IgD-negative memory B cell (primary cell): ENCODE measurements around the gene ALDH1A3. TPM values are rescaled to one million over a fixed set of nuclear protein-coding genes. Genes with fewer than 3 reads are reported as not detected.

Experiments
- H3K27ac Mint-ChIP-seq, 3 donors: one replicate each; pipeline ENCODE4 v1.8.0; 2020 to 2022; ENCODE audit warnings: mild to moderate bottlenecking in 3 of 3, mixed read lengths in 3 of 3, moderate library complexity in 1 of 3
- H3K27me3 Mint-ChIP-seq: one replicate; pipeline ENCODE4 v1.8.0; 2021; ENCODE audit warnings: mixed read lengths
- H3K36me3 Mint-ChIP-seq: one replicate; pipeline ENCODE4 v1.8.0; 2020; ENCODE audit warnings: mild to moderate bottlenecking, mixed read lengths
- H3K4me1 Mint-ChIP-seq, 3 donors: one replicate each; pipeline ENCODE4 v1.8.0; 2020 to 2022; ENCODE audit warnings: mixed read lengths in 3 of 3, mild to moderate bottlenecking in 1 of 3
- H3K4me3 Mint-ChIP-seq, 4 donors: one replicate each; pipeline ENCODE4 v1.8.0; 2020 to 2022; ENCODE audit warnings: mild to moderate bottlenecking in 4 of 4, mixed read lengths in 4 of 4, moderate library complexity in 3 of 4
- H3K9me3 Mint-ChIP-seq, 3 donors: one replicate each; pipeline ENCODE4 v1.8.0; 2020 to 2021; ENCODE audit warnings: mixed read lengths in 3 of 3, mild to moderate bottlenecking in 1 of 3
- polyA plus RNA-seq: library from polyadenylated mRNA; unstranded; fragments of 300-500 nt; fragmentation: Illumina TruSeq; gene quantifications from one replicate; pipeline ENCODE4 v1.2.3, GENCODE V29; 2021

ALDH1A3 gene
- polyA plus RNA-seq, 1 donor from 2014 or later: not detected

GRCh38 chr15:100900136-100900794 lies 20.6 kb downstream of the ALDH1A3 start:
- H3K9me3 Mint-ChIP-seq: peaks cover 0 to 6% (median 3%) of the 10 kb centered on the region in 3 donors
- H3K27me3 Mint-ChIP-seq: peaks cover 8% of the 10 kb centered on the region
- no peak overlapping the region for H3K4me3 Mint-ChIP-seq
- peaks cover 0 to 4% (median 0%) of the 10 kb centered on the region in 3 donors for H3K4me1 Mint-ChIP-seq
- peak overlapping the region in 1 of 3 donors; percentile 83 for H3K27ac Mint-ChIP-seq
- H3K36me3 Mint-ChIP-seq: no peaks in the 10 kb centered on the region

- Mint-ChIP-seq H3K36me3 (no peaks in the 10 kb centered on the region), H3K4me1 (peaks cover 0 to 4% (median 0%) of the 10 kb centered on the region in 3 donors), H3K27me3 (peaks cover 7% of the 10 kb centered on the region), H3K9me3 (peaks cover 0 to 5% (median 3%) of the 10 kb centered on the region in 3 donors), H3K27ac (peak overlapping the region in 2 of 3 donors; percentile 18 to 83), H3K4me3 (no peak overlapping the region)
Measured at GRCh38 chr15:100900795-100901169, 21.2 kb downstream of the ALDH1A3 start.

DNA sequence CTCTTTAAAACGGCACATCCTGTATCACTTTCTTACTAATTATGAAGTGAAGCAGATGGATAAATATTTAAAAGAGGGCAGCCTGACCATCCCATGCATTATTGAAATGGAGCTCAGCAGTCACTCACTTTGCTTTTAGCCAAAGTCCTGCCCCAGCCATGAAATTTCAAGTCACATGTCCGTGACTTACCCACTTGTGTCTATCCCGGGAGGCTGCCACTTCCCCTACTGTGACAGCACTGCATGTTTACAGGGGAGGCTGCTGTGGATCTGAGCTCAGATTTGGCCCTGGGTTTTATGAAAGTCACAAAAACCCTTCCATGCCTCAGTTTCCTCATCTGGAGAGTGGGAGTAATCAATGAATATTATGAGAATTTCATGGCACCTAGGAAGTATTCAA lies 21.7 kb downstream of the ALDH1A3 start:
- peaks cover 6% of the 10 kb centered on the region for H3K27me3 Mint-ChIP-seq
- peaks cover 0 to 5% (median 3%) of the 10 kb centered on the region in 3 donors for H3K9me3 Mint-ChIP-seq
- no peak overlapping the region for H3K4me3 Mint-ChIP-seq
- H3K4me1 Mint-ChIP-seq: peaks cover 0 to 4% (median 0%) of the 10 kb centered on the region in 3 donors
- no peaks in the 10 kb centered on the region for H3K36me3 Mint-ChIP-seq
- H3K27ac Mint-ChIP-seq: no peak overlapping the region

DNA sequence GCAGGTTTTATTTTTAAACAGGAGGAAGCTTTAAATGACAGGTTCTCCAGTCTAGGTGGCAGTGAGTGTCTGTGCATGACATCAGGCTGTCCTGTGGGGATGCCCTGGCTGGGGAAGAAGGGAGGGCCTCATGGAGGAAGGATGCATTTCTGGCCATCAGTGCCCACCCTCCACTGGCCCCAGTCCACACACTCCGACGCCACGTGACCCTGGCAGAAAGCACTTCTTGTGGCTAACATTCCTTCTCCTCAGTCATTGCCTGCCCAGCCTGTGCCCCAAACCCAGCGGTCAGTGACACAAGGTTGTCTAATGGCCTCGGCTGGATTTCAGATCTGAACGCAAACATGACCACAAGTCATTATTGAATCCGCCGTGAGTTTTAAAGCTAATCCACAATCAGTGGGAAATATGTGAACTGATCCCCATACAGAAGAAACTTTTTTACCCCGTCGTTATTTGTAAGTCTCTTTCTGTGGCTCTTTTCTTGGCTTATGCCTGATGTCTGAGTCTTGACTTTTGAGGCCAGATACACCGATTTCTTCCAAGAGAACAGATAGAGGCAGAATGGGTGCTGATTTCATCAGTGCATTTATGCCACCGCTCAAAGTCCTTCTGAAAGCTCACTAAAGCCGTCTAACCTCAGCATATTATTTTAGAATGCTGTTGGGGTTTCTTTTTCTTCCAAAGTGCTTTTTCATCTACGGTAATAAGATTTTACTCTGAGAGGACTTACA lies 22.2 kb downstream of the ALDH1A3 start:
- Mint-ChIP-seq H3K36me3 (no peaks in the 10 kb centered on the region), H3K27me3 (peaks cover 6% of the 10 kb centered on the region), H3K9me3 (peaks cover 0 to 5% (median 3%) of the 10 kb centered on the region in 3 donors), H3K4me3 (no peak overlapping the region), H3K4me1 (peaks cover 0 to 4% (median 0%) of the 10 kb centered on the region in 3 donors), H3K27ac (no peak overlapping the region)

GRCh38 chr15:100902436-100903167 lies 23.0 kb downstream of the ALDH1A3 start:
- peaks cover 0 to 5% (median 3%) of the 10 kb centered on the region in 3 donors for H3K9me3 Mint-ChIP-seq

GRCh38 chr15:100903168-100903554 lies 23.5 kb downstream of the ALDH1A3 start:
- H3K27ac Mint-ChIP-seq: no peak overlapping the region
- H3K4me1 Mint-ChIP-seq: peaks cover 0 to 4% (median 0%) of the 10 kb centered on the region in 3 donors
- H3K4me3 Mint-ChIP-seq: no peak overlapping the region
- peaks cover 0 to 5% (median 3%) of the 10 kb centered on the region in 3 donors for H3K9me3 Mint-ChIP-seq
- no peaks in the 10 kb centered on the region for H3K36me3 Mint-ChIP-seq
- peaks cover 6% of the 10 kb centered on the region for H3K27me3 Mint-ChIP-seq

More at GRCh38 chr15:100902436-100903167, 23.0 kb downstream of the ALDH1A3 start:
- Mint-ChIP-seq H3K4me3 (peak overlapping the region in 1 of 4 donors; percentile 66), H3K36me3 (no peaks in the 10 kb centered on the region), H3K27ac (no peak overlapping the region), H3K4me1 (peaks cover 0 to 4% (median 0%) of the 10 kb centered on the region in 3 donors), H3K27me3 (peaks cover 9% of the 10 kb centered on the region)

GRCh38 chr15:100905850-100906249 lies 26.2 kb downstream of the ALDH1A3 start:
- Mint-ChIP-seq H3K27me3 (peaks cover 3% of the 10 kb centered on the region), H3K4me1 (peaks cover 0 to 4% (median 0%) of the 10 kb centered on the region in 3 donors), H3K36me3 (no peaks in the 10 kb centered on the region), H3K27ac (no peak overlapping the region), H3K9me3 (peaks cover 0 to 3% (median 3%) of the 10 kb centered on the region in 3 donors), H3K4me3 (no peak overlapping the region)

- Mint-ChIP-seq H3K4me1 (no peaks in the 10 kb centered on the region), H3K27ac (no peak overlapping the region), H3K36me3 (peaks cover 2% of the 10 kb centered on the region), H3K4me3 (no peak overlapping the region), H3K9me3 (peaks cover 0 to 3% (median 3%) of the 10 kb centered on the region in 3 donors), H3K27me3 (peaks cover 3% of the 10 kb centered on the region)
Measured at GRCh38 chr15:100908466-100908865, 28.8 kb downstream of the ALDH1A3 start.

GRCh38 chr15:100909565-100909964 lies 29.9 kb downstream of the ALDH1A3 start:
- Mint-ChIP-seq H3K4me3 (no peak overlapping the region), H3K27ac (no peak overlapping the region), H3K9me3 (peaks cover 0 to under 1% (median 0%) of the 10 kb centered on the region in 3 donors), H3K4me1 (no peaks in the 10 kb centered on the region), H3K36me3 (peaks cover 6% of the 10 kb centered on the region), H3K27me3 (peaks cover 3% of the 10 kb centered on the region)

- Mint-ChIP-seq H3K4me1 (no peaks in the 10 kb centered on the region), H3K27ac (no peak overlapping the region), H3K36me3 (peaks cover 6% of the 10 kb centered on the region), H3K9me3 (no peaks in the 10 kb centered on the region), H3K4me3 (no peak overlapping the region), H3K27me3 (peaks cover 3% of the 10 kb centered on the region)
Measured at GRCh38 chr15:100909989-100910955, 30.6 kb downstream of the ALDH1A3 start.

DNA sequence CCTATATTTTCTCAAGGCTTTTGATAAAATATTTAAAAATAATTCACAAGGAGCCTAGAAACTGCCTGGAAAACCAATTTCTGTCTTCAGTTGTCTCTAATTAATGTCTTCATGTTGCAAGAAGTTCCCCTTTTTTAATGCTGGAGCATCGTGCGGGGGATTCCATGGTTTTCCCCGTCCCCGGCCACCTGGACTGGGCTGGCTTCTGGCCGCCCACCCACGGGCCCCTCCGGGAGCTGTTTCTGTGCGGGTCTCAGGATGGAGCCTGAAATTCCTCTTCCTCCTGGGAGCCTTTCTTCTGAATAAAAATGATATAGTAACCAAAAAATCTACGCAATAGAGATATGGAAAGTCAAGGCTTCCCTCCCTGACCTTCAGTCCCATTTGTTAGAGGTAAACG lies 31.5 kb downstream of the ALDH1A3 start:
- H3K27ac Mint-ChIP-seq: no peak overlapping the region

DNA sequence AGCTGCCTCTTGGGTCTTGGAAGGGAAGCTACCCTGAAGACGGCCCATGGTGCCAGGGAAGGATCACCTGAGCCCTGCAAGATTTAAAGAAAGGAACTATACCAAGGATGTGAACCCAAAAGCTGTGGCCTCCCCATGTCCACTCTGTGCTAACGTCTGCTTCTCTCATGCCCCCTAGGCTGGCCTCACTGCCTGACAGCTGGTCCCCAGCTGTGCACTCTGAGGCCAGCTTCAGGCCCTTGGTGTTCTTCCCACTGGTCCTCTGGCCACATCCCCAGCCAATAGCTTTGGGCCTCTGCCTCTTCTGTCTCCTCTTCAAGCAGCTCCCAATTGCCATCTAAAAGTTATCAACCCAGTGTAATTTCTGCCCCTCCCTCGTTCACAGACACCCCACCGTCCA lies 34.3 kb downstream of the ALDH1A3 start:
- peaks cover 6% of the 10 kb centered on the region for H3K36me3 Mint-ChIP-seq
- H3K27me3 Mint-ChIP-seq: no peaks in the 10 kb centered on the region
- no peaks in the 10 kb centered on the region for H3K9me3 Mint-ChIP-seq
- H3K4me1 Mint-ChIP-seq: peaks cover 0 to 5% (median 0%) of the 10 kb centered on the region in 3 donors
- H3K27ac Mint-ChIP-seq: no peak overlapping the region
- H3K4me3 Mint-ChIP-seq: no peak overlapping the region

More for the DNA sequence above, 31.5 kb downstream of the ALDH1A3 start:
- Mint-ChIP-seq H3K36me3 (peaks cover 6% of the 10 kb centered on the region), H3K27me3 (peaks cover 3% of the 10 kb centered on the region), H3K4me1 (no peaks in the 10 kb centered on the region), H3K4me3 (no peak overlapping the region), H3K9me3 (no peaks in the 10 kb centered on the region)

- H3K27ac Mint-ChIP-seq: no peak overlapping the region
- no peaks in the 10 kb centered on the region for H3K27me3 Mint-ChIP-seq
- no peaks in the 10 kb centered on the region for H3K9me3 Mint-ChIP-seq
- peaks cover under 1 to 5% (median under 1%) of the 10 kb centered on the region in 3 donors for H3K4me1 Mint-ChIP-seq
- no peak overlapping the region for H3K4me3 Mint-ChIP-seq
- peaks cover 6% of the 10 kb centered on the region for H3K36me3 Mint-ChIP-seq
Measured at GRCh38 chr15:100914876-100915275, 35.2 kb downstream of the ALDH1A3 start.
